ENCODE measurements around the gene MED14.
A peak's percentile ranks its signal among the peaks of the same experiment; 100 is the strongest.

MED14 gene

GRCh38 chrX:40612511-40612910 is 122.8 kb downstream of the MED14 start:
- no peak for DNase-seq (ENCODE audit: low spot score)

GRCh38 chrX:40607381-40607780 is 128.0 kb downstream of the MED14 start:
- no peak for DNase-seq (ENCODE audit: low spot score)

GRCh38 chrX:40603446-40603845 is 131.9 kb downstream of the MED14 start:
- DNase-seq (ENCODE audit: low spot score) = peak; percentile 4

Measured in Ammon's horn (tissue), 1 donor.